HS-5 (cell line): ENCODE results near the gene ADRA2C.

Experiments used
- DNase-seq: peaks from one replicate; pipeline ENCODE4 v3.0.0-alpha.2; 2012; ENCODE audit warnings: low read depth

ADRA2C gene

DNA sequence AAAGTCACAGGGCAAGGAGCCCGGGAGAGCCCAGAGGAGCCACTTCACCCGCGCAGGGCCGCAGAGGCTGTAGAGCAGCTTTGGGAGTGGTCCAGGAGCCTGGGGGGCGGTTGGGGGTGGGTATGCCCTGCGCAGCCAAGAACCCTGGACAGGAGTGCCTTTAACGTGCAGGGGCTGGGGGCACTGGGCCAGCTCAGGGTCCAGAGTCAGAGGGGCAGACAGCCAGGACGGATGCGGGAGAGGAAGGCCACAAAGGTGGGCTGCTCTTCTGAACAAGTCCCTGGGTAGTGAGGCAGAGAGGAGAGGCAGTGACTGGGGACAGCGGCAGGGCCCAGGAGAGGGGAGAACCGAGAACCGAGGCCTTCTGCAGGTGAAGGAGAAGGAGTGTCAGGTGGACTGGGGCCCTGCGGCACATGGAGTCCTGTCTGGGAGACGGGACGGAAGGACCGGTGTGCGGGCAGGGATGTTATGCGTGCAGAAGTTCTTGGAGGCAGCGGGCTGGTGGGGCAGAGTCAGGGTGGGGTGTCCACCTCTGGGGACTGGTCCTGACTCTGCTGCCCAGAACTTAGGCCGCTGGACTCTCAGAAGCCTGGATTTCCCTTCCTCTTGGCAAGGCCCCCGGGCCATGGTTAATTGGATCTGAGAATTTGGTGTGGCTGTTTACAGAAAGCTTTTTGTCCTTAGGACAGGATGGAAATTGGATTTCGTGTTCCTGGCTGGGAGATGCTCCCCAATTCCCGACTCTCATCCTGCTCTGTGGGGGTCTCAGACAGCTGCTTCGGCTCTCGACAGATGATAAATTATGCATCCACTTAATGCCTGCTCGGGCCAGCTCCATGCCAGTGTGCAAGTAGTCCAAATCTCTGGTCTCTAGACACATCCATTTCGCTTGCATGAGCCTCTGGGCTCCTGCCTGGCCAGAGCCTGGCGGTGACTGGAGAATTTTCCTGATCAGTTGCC lies 31.9 kb downstream of the ADRA2C start:
- DNase-seq: no peak

DNA sequence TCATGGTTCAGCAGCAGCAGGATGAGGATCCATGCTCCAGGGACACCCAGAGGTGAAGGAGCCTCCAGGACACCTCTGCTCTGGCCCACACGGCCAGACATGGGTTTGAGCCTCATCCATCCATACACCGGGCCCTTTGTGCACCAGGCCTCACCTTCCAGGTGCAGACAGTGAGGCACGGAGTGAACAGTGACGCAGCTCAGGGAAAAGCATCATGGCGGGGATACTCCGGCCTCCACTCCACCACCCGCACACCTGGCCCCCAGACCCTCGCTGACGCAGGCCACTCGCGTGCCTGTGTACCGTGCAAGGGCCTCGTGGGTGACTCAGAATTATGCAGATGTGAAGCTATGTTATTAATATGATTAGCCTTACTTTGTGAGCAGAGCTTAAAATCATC lies 33.3 kb downstream of the ADRA2C start:
- DNase-seq: no peak

DNA sequence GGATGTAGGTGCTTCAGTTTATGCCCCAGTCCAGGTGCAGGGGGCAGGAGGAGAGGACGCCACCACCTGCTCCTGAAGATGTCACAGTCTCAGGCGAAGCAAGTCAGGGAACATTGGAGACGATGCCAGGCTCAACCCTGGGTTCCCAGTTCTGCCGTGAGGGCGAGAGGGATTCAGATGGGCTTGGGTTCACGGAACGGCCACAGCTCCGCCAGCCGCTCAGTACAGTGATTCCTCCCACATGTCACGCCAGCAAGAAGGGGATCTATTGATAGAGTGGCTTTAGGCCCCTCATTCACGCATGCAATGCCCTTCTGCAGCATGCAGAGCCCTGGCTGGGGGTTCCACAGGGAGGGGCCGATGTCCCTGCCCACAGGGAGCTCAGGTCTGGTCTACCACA lies 34.2 kb downstream of the ADRA2C start:
- no peak for DNase-seq

GRCh38 chr4:3801521-3801920 lies 35.3 kb downstream of the ADRA2C start:
- no peak for DNase-seq

DNA sequence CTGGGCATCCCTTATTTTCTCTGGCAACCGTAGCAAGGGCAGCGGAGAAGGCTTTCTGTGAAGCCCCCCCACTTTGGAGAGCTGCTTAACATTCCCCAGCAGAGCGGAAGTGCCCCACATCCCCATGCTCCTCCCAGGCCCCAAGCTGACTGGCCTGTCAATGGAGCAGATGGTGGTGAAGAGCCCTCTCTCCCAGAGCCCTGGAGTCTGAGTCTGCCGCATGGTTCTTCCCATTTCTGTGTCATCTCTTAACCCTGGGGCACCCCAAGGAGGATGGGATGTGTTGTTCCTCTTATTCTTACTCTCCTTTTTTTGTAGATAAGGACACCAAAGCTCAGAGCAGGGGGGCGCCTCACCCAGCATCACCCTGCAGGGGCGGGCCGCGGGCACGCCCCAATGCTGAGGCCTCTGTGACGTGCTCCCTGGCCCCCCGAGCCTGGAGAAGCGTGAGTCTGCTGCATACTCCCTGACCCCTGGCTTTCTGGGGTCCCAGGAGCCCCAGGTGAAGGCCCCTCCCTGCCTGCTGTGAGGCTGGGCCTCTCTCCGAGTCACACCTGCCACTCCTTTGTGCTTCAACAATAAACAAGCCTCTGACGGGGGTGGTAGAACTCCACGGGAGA lies 35.9 kb downstream of the ADRA2C start:
- no peak for DNase-seq

DNA sequence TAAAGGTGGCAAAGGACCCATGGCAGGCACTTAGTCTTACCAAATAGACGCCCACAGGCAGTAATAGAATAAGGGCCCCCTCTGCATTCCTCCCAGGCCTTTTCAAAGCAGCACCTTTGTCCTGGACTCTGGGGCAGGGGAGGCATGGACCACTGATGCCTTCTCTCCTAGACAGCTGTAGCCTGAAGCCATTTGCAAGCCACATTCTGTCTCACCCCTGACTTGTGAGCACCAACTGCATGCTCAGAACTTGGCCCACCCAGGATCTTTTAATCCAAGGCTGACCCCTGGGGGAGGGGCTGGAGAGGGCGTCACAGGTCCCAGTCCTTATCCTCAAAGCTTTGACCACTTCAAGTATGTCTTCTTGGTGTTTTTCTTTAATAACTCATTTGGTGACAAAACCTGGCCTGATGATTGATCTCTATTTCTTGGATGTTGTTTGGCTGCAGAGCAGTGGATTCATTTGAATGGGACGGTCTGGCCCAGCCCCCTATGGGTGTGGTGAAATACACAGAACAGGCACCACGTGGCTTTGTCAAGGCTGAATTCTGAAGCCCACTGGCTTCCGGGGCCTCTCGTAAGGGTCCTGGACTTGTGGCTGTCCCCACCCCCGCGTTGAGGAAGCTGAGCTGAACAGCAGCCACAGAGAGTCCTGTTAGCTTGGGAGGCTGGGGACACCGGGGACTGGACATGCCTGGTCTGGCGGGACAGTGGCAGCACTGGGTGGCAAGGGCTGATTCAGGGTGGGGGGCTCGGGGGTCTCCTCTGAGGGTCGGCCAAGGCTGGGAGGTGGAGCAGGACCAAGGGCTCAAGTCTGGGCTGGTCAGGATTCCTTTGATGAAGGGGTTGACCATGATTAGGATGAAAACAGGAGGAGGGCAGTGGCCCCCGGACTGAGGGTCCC lies 36.6 kb downstream of the ADRA2C start:
- no peak for DNase-seq

DNA sequence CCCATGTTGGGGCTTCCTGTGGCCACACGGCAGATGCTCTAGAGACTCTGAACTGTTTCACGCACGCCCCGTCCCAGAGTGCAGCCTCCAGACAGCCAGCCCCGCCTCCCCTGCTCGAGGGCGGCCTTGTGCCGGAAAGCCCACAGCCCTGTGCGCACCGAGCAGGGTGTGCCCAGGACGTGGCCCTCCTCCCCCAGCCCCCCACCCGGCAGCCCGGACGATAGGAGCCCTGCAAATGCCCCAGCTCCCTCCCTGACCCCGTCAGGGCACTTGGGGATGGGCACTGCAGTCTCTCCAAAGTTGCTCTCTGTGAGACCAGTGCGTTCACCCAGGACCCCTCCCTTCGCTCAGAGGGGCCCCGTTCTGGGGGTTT lies 37.3 kb downstream of the ADRA2C start:
- no peak for DNase-seq

- no peak for DNase-seq
These were observed 37.8 kb downstream of the ADRA2C start for GRCh38 chr4:3803946-3804345.

GRCh38 chr4:3805026-3805425 lies 38.8 kb downstream of the ADRA2C start:
- no peak for DNase-seq

DNA sequence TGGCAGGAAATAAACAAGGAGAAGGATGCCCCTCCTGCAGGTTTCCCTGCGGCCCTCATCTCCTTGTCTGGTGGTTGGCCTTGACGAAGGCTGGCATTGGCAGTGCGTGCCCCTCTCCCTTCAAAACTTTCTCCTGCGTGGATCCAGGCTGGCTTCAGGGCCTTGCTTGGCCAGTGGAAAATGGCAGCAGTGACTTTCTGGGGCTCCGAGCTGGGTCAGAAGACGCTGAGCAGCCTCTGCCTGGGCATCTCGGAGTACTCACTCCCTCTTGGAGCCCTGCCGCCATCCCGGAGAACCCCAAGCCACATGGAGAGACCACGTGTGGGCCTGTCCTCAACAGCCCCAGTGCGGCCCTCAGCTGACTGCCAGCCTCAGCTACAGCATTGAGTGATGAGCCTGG lies 39.5 kb downstream of the ADRA2C start:
- no peak for DNase-seq

DNA sequence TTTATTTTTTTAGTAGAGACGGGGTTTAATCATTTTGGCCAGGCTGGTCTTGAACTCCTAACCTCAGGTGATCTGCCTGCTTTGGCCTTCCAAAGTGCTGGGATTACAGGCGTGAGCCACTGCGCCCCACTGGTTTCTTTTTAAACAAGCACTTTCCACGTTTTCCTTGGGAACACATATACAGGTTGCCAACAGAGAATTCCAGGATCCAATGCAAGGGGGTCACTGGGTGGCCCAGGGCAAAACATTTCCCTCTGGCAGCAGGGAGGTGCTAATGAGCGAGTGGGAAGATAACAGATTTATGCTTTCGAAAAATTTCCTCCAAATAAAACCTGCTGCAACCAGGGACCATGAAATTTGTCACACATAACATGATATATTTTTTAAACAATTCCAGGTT lies 41.1 kb downstream of the ADRA2C start:
- no peak for DNase-seq

GRCh38 chr4:3807822-3808496 lies 41.8 kb downstream of the ADRA2C start:
- DNase-seq: no peak

GRCh38 chr4:3808597-3808996 lies 42.4 kb downstream of the ADRA2C start:
- no peak for DNase-seq

DNA sequence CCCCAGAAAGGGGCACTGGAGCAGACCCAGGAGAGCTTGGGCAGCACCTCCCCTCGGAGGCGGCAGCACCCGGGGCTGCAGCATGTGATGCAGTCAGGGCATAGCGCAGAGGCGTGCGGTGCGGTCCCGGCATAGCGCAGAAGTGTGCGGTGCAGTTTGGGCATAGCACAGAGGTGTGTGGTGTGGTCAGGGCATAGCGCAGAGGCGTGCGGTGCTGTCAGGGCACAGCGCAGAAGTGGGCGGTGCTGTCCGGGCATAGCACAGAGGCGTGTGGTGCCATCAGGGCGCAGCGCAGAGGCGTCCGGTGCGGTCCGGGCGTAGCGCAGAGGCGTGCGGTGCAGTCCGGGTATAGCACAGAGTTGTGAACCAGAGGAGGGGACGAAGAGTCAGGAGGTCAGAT lies 42.8 kb downstream of the ADRA2C start:
- DNase-seq: no peak

DNA sequence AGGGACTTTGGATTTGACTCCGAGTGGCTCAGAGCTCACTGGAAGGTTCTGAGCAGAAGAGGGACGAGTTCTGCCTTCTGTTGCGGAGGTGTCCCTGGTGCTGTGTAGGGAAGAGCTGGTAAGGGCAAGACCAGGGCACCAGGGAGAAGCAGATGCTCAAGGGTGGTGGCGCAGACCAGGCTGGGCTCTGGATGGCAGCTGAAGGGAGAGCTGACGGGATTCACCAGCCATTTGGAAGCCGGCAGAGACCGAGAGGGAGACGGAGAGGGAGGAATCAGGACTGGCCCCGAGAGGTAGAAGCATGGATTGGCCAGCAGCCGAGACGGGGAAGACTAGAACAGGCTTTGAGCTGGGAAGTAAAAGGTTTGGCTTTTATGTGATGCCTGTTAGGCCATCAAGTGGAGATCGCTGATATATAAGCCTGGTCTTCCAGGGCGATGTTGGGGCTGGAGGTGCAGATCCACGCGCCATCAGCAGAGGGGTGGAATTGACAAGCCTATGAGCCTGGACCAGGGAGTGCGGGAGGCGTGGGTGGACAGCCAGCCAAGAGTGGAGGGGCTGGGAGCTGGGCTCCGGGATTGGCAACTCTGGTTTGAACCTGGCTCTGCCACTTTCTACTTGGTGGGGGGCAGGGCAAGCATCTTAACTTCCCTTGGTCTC lies 43.4 kb downstream of the ADRA2C start:
- no peak for DNase-seq

- no peak for DNase-seq
These were observed 44.0 kb downstream of the ADRA2C start for GRCh38 chr4:3810111-3810680.

DNA sequence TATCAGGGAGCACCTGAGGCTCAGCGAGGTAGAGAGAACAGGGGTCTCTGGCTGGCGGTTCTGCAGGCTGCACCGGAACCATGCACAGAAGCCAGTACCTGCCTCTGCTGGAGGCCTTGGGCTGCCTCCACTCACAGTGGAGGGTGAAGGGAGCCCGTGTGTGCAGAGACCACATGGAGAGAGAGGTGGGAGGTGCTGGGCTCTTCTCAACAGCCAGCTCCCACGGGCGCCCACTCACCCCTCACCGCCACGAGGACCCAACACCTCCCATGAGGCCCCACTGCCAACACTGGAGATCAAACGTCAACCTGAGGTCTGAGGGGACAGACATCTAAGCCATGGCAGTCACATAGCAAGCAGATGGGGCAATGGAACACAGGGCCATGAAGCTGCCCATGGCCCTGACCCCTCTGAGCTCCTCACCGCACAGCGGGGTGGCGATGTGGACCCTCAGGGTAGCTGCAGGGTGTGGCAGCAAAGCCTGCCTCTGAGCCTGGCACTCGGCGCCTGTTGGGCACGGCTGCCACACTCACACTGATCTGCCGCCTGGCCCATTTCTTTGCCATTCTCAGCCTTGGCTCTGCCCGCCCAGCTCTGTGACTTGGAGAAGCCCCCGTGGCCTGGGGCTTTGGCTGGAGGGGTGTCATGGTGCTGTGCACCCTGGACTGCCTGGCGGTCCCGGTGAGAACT lies 44.8 kb downstream of the ADRA2C start:
- no peak for DNase-seq

GRCh38 chr4:3811621-3812020 lies 45.4 kb downstream of the ADRA2C start:
- DNase-seq: no peak

DNA sequence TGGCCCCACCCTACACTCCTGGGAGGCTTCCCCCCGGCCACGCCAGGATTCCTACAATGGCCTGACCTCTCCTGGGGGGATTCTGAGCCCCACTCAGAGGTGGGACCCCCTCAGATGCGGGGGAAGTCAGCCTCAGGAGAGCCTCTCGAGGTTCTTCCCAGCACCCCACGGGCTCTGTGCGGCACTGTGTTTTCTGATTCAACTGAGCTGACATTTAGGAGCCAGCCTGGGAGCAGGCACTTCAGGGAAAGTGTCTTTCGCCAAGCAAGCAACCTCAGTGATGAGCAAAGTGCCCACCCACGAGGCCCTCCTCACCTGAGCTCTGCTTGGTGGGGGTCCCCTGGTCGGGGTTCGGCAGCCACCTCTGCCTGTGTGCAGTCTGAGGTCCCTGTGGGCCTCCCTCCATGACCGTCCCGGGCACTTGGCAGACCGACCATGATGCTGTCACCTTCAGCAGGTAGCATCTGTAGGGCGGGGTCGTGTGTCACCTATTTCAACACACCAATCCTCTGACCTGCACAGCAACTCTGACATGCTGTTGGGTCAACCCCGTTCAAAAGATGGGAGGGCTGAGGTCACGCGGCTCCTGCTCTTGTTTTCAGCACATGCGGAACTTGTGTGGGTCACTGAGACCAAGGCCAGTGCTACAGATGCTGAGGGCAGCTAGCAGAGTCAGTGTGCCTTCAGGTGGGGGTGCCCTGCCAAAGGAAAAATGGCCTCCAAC lies 46.2 kb downstream of the ADRA2C start:
- DNase-seq: no peak
